ENCODE measurements around the gene ZDHHC11B.

The ZDHHC11B gene

DNA sequence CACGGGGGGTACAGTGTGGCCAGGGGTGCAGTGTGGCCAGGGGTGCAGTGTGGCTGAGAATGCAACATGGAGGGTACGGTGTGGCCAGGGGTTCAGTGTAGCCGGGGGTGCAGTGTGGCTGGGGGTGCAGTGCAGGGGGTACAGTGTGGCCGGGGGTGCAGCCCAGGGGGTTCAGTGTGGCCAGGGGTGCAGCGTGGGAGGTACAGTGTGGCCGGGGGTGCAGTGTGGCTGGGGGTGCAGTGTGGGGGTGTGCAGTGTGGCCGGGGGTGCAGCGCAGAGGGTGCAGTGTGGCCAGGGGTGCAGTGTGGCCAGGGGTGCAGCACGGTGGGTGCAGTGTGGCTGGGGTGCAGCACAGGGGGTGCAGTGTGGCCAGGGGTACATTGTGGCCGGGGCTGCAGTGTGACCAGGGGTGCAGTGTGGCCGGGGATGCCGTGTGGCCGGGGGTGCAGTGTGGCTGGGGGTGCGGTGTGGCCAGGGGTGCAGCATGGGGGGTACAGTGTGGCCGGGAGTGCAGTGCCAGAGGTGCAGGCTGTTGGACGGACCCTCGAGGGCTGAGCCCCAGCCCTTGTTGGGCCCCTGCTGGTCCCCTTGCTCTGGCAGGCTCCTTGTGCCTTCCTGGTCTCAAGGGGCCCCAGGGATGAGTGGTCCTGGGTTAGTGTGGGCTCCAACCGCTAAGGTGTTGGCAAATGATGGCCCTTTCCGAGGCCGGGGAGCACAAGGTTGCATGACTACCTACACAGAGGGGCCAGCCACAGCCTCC lies 109.2 kb downstream of the ZDHHC11B start:
- no peak overlapping the region for H3K18ac ChIP-seq (ENCODE audit: low read depth in 1 of 2, low read length in 2 of 2)
- H3K4me3 ChIP-seq (ENCODE audit: insufficient read depth in 1 of 2, low read depth in 1 of 2, low read length in 2 of 2) = no peak overlapping the region
- no peaks in the 10 kb centered on the region for H3K9me3 ChIP-seq (ENCODE audit: control insufficient read depth, low read length)
- H3K9ac ChIP-seq (ENCODE audit: low read length) = no peak overlapping the region
- no peak overlapping the region for H2BK120ac ChIP-seq (ENCODE audit: low read depth, low read length)
- no peak overlapping the region for H2BK12ac ChIP-seq (ENCODE audit: low read length in 2 of 2)
- H3K23ac ChIP-seq (ENCODE audit: low read length in 2 of 2) = no peak overlapping the region
- H3K14ac ChIP-seq (ENCODE audit: low read length in 2 of 2) = no peak overlapping the region
- WGBS = 83% methylated on average over 17 of the region's 20 CpGs
- no peak overlapping the region for H3K4ac ChIP-seq (ENCODE audit: low read depth in 1 of 2, low read length in 2 of 2)
- no peak overlapping the region for H3K4me2 ChIP-seq (ENCODE audit: low read length, poor library complexity, severe bottlenecking)
- no peak overlapping the region for H2AFZ ChIP-seq (ENCODE audit: low read depth, low read length)
- no peak for DNase-seq
- H2BK15ac ChIP-seq (ENCODE audit: low read depth, poor library complexity, severe bottlenecking) = no peak overlapping the region
- H2AK5ac ChIP-seq (ENCODE audit: low read length, severe bottlenecking) = no peak overlapping the region
- H4K91ac ChIP-seq (ENCODE audit: low read length) = no peak overlapping the region
- no peak overlapping the region for H3K27ac ChIP-seq (ENCODE audit: low read length, poor library complexity, severe bottlenecking)
- H4K8ac ChIP-seq (ENCODE audit: low read length) = peak overlapping the region; percentile 59
- no peak overlapping the region for H2BK5ac ChIP-seq (ENCODE audit: low read depth, low read length, poor library complexity, severe bottlenecking)
- H3K4me1 ChIP-seq (ENCODE audit: control insufficient read depth, insufficient read depth, low read depth, low read length) = peaks cover 44% of the 10 kb centered on the region
- no peaks in the 10 kb centered on the region for H3K79me1 ChIP-seq (replicated peaks; ENCODE audit: low read length, poor library complexity, severe bottlenecking)
- peaks cover 0 to 2% of the 10 kb centered on the region in 2 experiments for H3K36me3 ChIP-seq (ENCODE audit: control insufficient read depth in 1 of 2, insufficient read depth in 2 of 2, low read depth in 1 of 2, low read length in 2 of 2)
- H3K27me3 ChIP-seq (ENCODE audit: control insufficient read depth in 1 of 2, insufficient read depth in 1 of 2, low read length in 2 of 2) = peaks cover 8 to 52% of the 10 kb centered on the region in 2 experiments

DNA sequence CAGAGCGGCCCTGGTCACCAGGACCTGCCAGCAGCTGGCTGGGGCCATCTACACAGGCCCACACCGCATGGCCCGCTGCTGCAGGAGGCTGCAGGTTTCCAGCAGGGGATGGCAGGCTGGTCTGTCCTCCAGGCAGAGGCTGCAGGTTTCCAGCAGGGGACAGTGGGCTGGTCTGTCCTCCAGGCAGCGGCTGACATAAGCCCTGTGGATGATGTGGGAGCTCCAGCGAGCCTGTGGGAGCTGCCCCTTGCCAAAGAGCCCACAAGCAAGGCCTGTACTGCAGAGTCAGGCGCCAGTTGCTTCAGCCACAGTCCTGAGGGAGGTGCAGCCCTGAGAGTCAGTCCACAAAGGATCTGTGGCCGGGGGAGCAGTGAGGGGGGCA lies 109.9 kb downstream of the ZDHHC11B start:
- H2AK5ac ChIP-seq (ENCODE audit: low read length, severe bottlenecking) = no peak overlapping the region
- no peak overlapping the region for H2BK15ac ChIP-seq (ENCODE audit: low read depth, poor library complexity, severe bottlenecking)
- 82% methylated on average over 7 of the region's 7 CpGs for WGBS
- peak; percentile 56 for DNase-seq
- no peaks in the 10 kb centered on the region for H3K79me1 ChIP-seq (replicated peaks; ENCODE audit: low read length, poor library complexity, severe bottlenecking)
- no peak overlapping the region for H3K4me2 ChIP-seq (ENCODE audit: low read length, poor library complexity, severe bottlenecking)
- no peaks in the 10 kb centered on the region for H3K9me3 ChIP-seq (ENCODE audit: control insufficient read depth, low read length)
- H3K4me1 ChIP-seq (ENCODE audit: control insufficient read depth, insufficient read depth, low read depth, low read length) = peaks cover 51% of the 10 kb centered on the region
- no peak overlapping the region for H4K8ac ChIP-seq (ENCODE audit: low read length)
- no peak overlapping the region for H3K18ac ChIP-seq (ENCODE audit: low read depth in 1 of 2, low read length in 2 of 2)
- H3K36me3 ChIP-seq (ENCODE audit: control insufficient read depth in 1 of 2, insufficient read depth in 2 of 2, low read depth in 1 of 2, low read length in 2 of 2) = peaks cover 0 to 2% of the 10 kb centered on the region in 2 experiments
- no peak overlapping the region for H3K14ac ChIP-seq (ENCODE audit: low read length in 2 of 2)
- H3K4me3 ChIP-seq (ENCODE audit: insufficient read depth in 1 of 2, low read depth in 1 of 2, low read length in 2 of 2) = no peak overlapping the region
- peak overlapping the region; percentile 62 for H4K91ac ChIP-seq (ENCODE audit: low read length)
- H2BK12ac ChIP-seq (ENCODE audit: low read length in 2 of 2) = no peak overlapping the region
- no peak overlapping the region for H2BK120ac ChIP-seq (ENCODE audit: low read depth, low read length)
- H3K9ac ChIP-seq (ENCODE audit: low read length) = no peak overlapping the region
- H2AFZ ChIP-seq (ENCODE audit: low read depth, low read length) = no peak overlapping the region
- H3K27ac ChIP-seq (ENCODE audit: low read length, poor library complexity, severe bottlenecking) = no peak overlapping the region
- H2BK5ac ChIP-seq (ENCODE audit: low read depth, low read length, poor library complexity, severe bottlenecking) = no peak overlapping the region
- no peak overlapping the region for H3K4ac ChIP-seq (ENCODE audit: low read depth in 1 of 2, low read length in 2 of 2)
- H3K23ac ChIP-seq (ENCODE audit: low read length in 2 of 2) = no peak overlapping the region
- peaks cover 8 to 52% of the 10 kb centered on the region in 2 experiments for H3K27me3 ChIP-seq (ENCODE audit: control insufficient read depth in 1 of 2, insufficient read depth in 1 of 2, low read length in 2 of 2)

GRCh38 chr5:673831-674629 lies 110.5 kb downstream of the ZDHHC11B start:
- 81% methylated on average over 27 of the region's 27 CpGs for WGBS
- no peak overlapping the region for H3K27ac ChIP-seq (ENCODE audit: low read length, poor library complexity, severe bottlenecking)

More at GRCh38 chr5:673831-674629, 110.5 kb downstream of the ZDHHC11B start:
- H3K27me3 ChIP-seq (ENCODE audit: control insufficient read depth in 1 of 2, insufficient read depth in 1 of 2, low read length in 2 of 2) = peaks cover 8 to 52% of the 10 kb centered on the region in 2 experiments
- no peaks in the 10 kb centered on the region for H3K79me1 ChIP-seq (replicated peaks; ENCODE audit: low read length, poor library complexity, severe bottlenecking)
- H3K9ac ChIP-seq (ENCODE audit: low read length) = no peak overlapping the region
- peak; percentile 8 for DNase-seq
- no peak overlapping the region for H3K4me3 ChIP-seq (ENCODE audit: insufficient read depth in 1 of 2, low read depth in 1 of 2, low read length in 2 of 2)
- no peak overlapping the region for H3K4me2 ChIP-seq (ENCODE audit: low read length, poor library complexity, severe bottlenecking)
- H4K91ac ChIP-seq (ENCODE audit: low read length) = peak overlapping the region; percentile 62
- no peak overlapping the region for H3K4ac ChIP-seq (ENCODE audit: low read depth in 1 of 2, low read length in 2 of 2)
- H2BK5ac ChIP-seq (ENCODE audit: low read depth, low read length, poor library complexity, severe bottlenecking) = no peak overlapping the region
- H2BK15ac ChIP-seq (ENCODE audit: low read depth, poor library complexity, severe bottlenecking) = no peak overlapping the region
- no peak overlapping the region for H3K23ac ChIP-seq (ENCODE audit: low read length in 2 of 2)
- no peak overlapping the region for H4K8ac ChIP-seq (ENCODE audit: low read length)
- H3K9me3 ChIP-seq (ENCODE audit: control insufficient read depth, low read length) = no peaks in the 10 kb centered on the region
- peaks cover 0 to 4% of the 10 kb centered on the region in 2 experiments for H3K36me3 ChIP-seq (ENCODE audit: control insufficient read depth in 1 of 2, insufficient read depth in 2 of 2, low read depth in 1 of 2, low read length in 2 of 2)
- H3K14ac ChIP-seq (ENCODE audit: low read length in 2 of 2) = peak overlapping the region in 1 of 2 experiments; percentile 28
- H2BK120ac ChIP-seq (ENCODE audit: low read depth, low read length) = no peak overlapping the region
- no peak overlapping the region for H3K18ac ChIP-seq (ENCODE audit: low read depth in 1 of 2, low read length in 2 of 2)
- no peak overlapping the region for H2AFZ ChIP-seq (ENCODE audit: low read depth, low read length)
- peaks cover 56% of the 10 kb centered on the region for H3K4me1 ChIP-seq (ENCODE audit: control insufficient read depth, insufficient read depth, low read depth, low read length)
- H2BK12ac ChIP-seq (ENCODE audit: low read length in 2 of 2) = peak overlapping the region in 1 of 2 experiments; percentile 25
- H2AK5ac ChIP-seq (ENCODE audit: low read length, severe bottlenecking) = no peak overlapping the region

Measured in mesenchymal stem cell (in vitro differentiated cells and primary cell).